Endothelial cell of umbilical vein (primary cell): ENCODE measurements around the gene SNX30. TPM values are rescaled to one million over a fixed set of nuclear protein-coding genes. Genes with fewer than 3 reads are reported as not detected.

Source experiments
- BruUV-seq: library from RNA; stranded (reverse); fragments of 400-500 nt; replicated peaks from 2 replicates; lab custom pipeline; 2021; lab: Mats Ljungman, UMichigan
- CTCF ChIA-PET: fragments of 300-600, 350-600 bp; sonication (Branson Sonifier 250); formaldehyde crosslinking; loops from one replicate; lab custom pipeline; 2021; ENCODE audit warnings: antibody characterized with exemption, inconsistent platforms; lab: Charles Lee
- POLR2A ChIA-PET: fragments of 300-600, 350-600 bp; sonication (Branson Sonifier 250); formaldehyde crosslinking; loops from one replicate; lab custom pipeline; 2021; ENCODE audit warnings: antibody characterized with exemption, inconsistent platforms; lab: Charles Lee
- DNase-seq: peaks from one replicate; pipeline ENCODE4 v3.0.0-alpha.2; 2011; ENCODE audit warnings: low read depth, low spot score
- FAIRE-seq: peaks from 2 replicates; lab custom pipeline; 2011; peaks lifted over from hg19 to GRCh38; lab: Jason Lieb, UNC
- H2AFZ ChIP-seq: 2 replicates; pipeline ENCODE4 v1.6.0; 2012; ENCODE audit warnings: low read depth, low read length, control low read depth, inconsistent platforms
- H3K27ac ChIP-seq: 2 replicates; pipeline ENCODE4 v1.5.1; 2011; ENCODE audit warnings: low read depth, mild to moderate bottlenecking, control low read depth, low read length, moderate library complexity; ENCODE audit not compliant: insufficient read depth
- H3K27me3 ChIP-seq, 2 experiments: 2 replicates each; pipeline versions ENCODE4 v1.6.0 to v1.6.1; 2011; ENCODE audit warnings: low read length in 2 of 2, mixed read lengths in 1 of 2; ENCODE audit not compliant: control insufficient read depth in 2 of 2, insufficient read depth in 2 of 2
- H3K36me3 ChIP-seq, 2 experiments: 2 replicates in 1 of 2; 3 replicates in 1 of 2; pipeline ENCODE4 v1.5.1; 2011; ENCODE audit warnings: low read length in 2 of 2, mild to moderate bottlenecking in 1 of 2, moderate library complexity in 1 of 2; ENCODE audit not compliant: control insufficient read depth in 2 of 2, insufficient read depth in 2 of 2; ENCODE audit errors: extremely low read depth in 1 of 2
- H3K4me1 ChIP-seq: 3 replicates; pipeline ENCODE4 v1.5.1; 2011; ENCODE audit warnings: mild to moderate bottlenecking, low read length; ENCODE audit not compliant: control insufficient read depth, insufficient read depth; ENCODE audit errors: extremely low read depth
- H3K4me2 ChIP-seq: 2 replicates; pipeline ENCODE4 v1.6.1; 2011; ENCODE audit warnings: low read length, control low read depth, mixed read lengths; ENCODE audit not compliant: insufficient read depth
- H3K4me3 ChIP-seq, 3 experiments: fragments of 200-600 bp in 1 of 3; sonication (generic), shearing (Covaris generic) in 1 of 3; replicated peaks in 1 of 3; 2 replicates each; pipeline ENCODE4 v1.5.1; 2011 to 2016; ENCODE audit warnings: control low read depth in 3 of 3, low read length in 3 of 3, mild to moderate bottlenecking in 2 of 3, inconsistent platforms in 1 of 3, low read depth in 1 of 3, moderate library complexity in 1 of 3; ENCODE audit not compliant: insufficient read depth in 1 of 3
- H3K79me2 ChIP-seq: 2 replicates; pipeline ENCODE4 v1.6.0; 2012; ENCODE audit warnings: low read length, inconsistent platforms; ENCODE audit not compliant: control insufficient read depth, insufficient read depth
- H3K9ac ChIP-seq: replicated peaks from 2 replicates; pipeline ENCODE3; 2011; ENCODE audit warnings: low read length, control low read depth; ENCODE audit not compliant: insufficient read depth; ENCODE audit errors: extremely low read depth
- H3K9me1 ChIP-seq: replicated peaks from 3 replicates; pipeline ENCODE4 v1.6.0; 2011; ENCODE audit warnings: mild to moderate bottlenecking, low read length; ENCODE audit not compliant: control insufficient read depth, insufficient read depth; ENCODE audit errors: extremely low read depth
- H3K9me3 ChIP-seq: replicated peaks from 2 replicates; pipeline ENCODE4 v1.5.1; 2012; ENCODE audit warnings: low read length, inconsistent platforms; ENCODE audit not compliant: control insufficient read depth, insufficient read depth
- H4K20me1 ChIP-seq: replicated peaks from 2 replicates; pipeline ENCODE3; 2011; ENCODE audit warnings: mild to moderate bottlenecking, low read length; ENCODE audit not compliant: control insufficient read depth, insufficient read depth; ENCODE audit errors: extremely low read depth
- CTCF ChIP-seq, 2 donors: IDR thresholded peaks; 1 replicate in 1 of 2; 2 replicates in 1 of 2; pipeline ENCODE4 v1.5.1; 2011; ENCODE audit warnings: low read length in 2 of 2, mild to moderate bottlenecking in 2 of 2, moderate library complexity in 2 of 2, control low read depth in 1 of 2, inconsistent platforms in 1 of 2, low read depth in 1 of 2; ENCODE audit not compliant: insufficient read depth in 1 of 2; ENCODE audit errors: extremely low read depth in 1 of 2
- EZH2 ChIP-seq: IDR thresholded peaks from 2 replicates; pipeline ENCODE4 v1.6.1; 2012; ENCODE audit warnings: borderline replicate concordance, low read depth, mild to moderate bottlenecking, moderate library complexity, low read length, inconsistent platforms; ENCODE audit not compliant: severe bottlenecking
- FOS ChIP-seq: IDR thresholded peaks from 2 replicates; pipeline ENCODE4 v1.6.1; 2011; ENCODE audit warnings: mild to moderate bottlenecking, low read length, moderate library complexity, borderline replicate concordance; ENCODE audit not compliant: insufficient read depth
- GATA2 ChIP-seq: IDR thresholded peaks from 2 replicates; pipeline ENCODE4 v1.7.0; 2011; ENCODE audit warnings: low read depth, mild to moderate bottlenecking, moderate library complexity, mixed read lengths, low read length; ENCODE audit not compliant: insufficient read length, insufficient read depth
- JUN ChIP-seq: IDR thresholded peaks from 2 replicates; pipeline ENCODE4 v1.6.1; 2011; ENCODE audit warnings: borderline replicate concordance, low read depth; ENCODE audit not compliant: insufficient read length, insufficient read depth
- MAX ChIP-seq: IDR thresholded peaks from 2 replicates; pipeline ENCODE4 v1.6.1; 2011; ENCODE audit not compliant: insufficient read depth, insufficient read length
- MYC ChIP-seq: IDR thresholded peaks from one replicate; pipeline ENCODE4 v1.6.1; 2011; ENCODE audit warnings: mild to moderate bottlenecking, low read depth, low read length
- POLR2A ChIP-seq: IDR thresholded peaks from 2 replicates; pipeline ENCODE4 v1.6.1; 2012; ENCODE audit warnings: low read depth, mild to moderate bottlenecking, control low read depth, low read length
- POLR2AphosphoS5 ChIP-seq: IDR thresholded peaks from 2 replicates; pipeline ENCODE4 v1.6.1; 2012; ENCODE audit warnings: low read depth, mild to moderate bottlenecking, control low read depth, low read length, moderate library complexity; ENCODE audit not compliant: insufficient read depth
- dilution Hi-C: fragments of 300-500 bp; cut with MboI; formaldehyde crosslinking; loops from one replicate; pipeline ENCODE4 v1.15.0; 2019; ENCODE audit warnings: low sequenced_read_pairs; ENCODE audit not compliant: extremely low pct_ligation_motif_present
- intact Hi-C: fragments of 100-400 bp; cut with micrococcal nuclease; formaldehyde crosslinking; loops from one replicate; pipeline ENCODE4 v1.10.0; 2022
- polyA plus RNA-seq, 4 experiments: library from polyadenylated mRNA; depleted of rRNA in 3 of 4; stranded (reverse) in 3 of 4; unstranded in 1 of 4; fragments of >200 nt; gene quantifications; 2 replicates each; pipeline versions ENCODE4 v1.2.1 to v1.2.3, GENCODE V29; 2011 to 2012; ENCODE audit warnings: missing spikeins in 1 of 4
- total RNA-seq: library from RNA; stranded (reverse); gene quantifications from 2 replicates; pipeline ENCODE4 v1.2.3, GENCODE V29; 2021

SNX30 gene
- total and polyA plus RNA-seq, 2 donors (not counting 3 experiments of a cell fraction or from before 2014, with no cell fraction given) = 2.8 to 6.3 TPM

- Histone ChIP-seq H3K4me1 (no peaks in the 10 kb centered on the region), H3K27me3 (no peaks in the 10 kb centered on the region), H3K9me1 (no peaks in the 10 kb centered on the region), H4K20me1 (no peaks in the 10 kb centered on the region), H3K27ac (no peak overlapping the region), H3K4me2 (no peak overlapping the region), H3K9me3 (no peaks in the 10 kb centered on the region), H3K9ac (no peak overlapping the region), H2AFZ (no peak overlapping the region), H3K79me2 (no peaks in the 10 kb centered on the region), H3K36me3 (no peaks in the 10 kb centered on the region), H3K4me3 (no peak overlapping the region)
- BruUV-seq = no TSS peak
- intact Hi-C loops = no loop called here
- dilution Hi-C loops = no loop called here
- FAIRE-seq (no peak), DNase-seq (no peak)
- no peak for TF ChIP-seq MAX
- TF ChIP-seq JUN = no peak
- no peak for TF ChIP-seq GATA2
- TF ChIP-seq CTCF (IDR thresholded peaks at IDR 0.05; ENCODE audit: extremely low read depth in 1 of 2, insufficient read depth in 1 of 2, low read depth in 1 of 2, low read length in 2 of 2) = no peak
- no peak for TF ChIP-seq POLR2A
- TF ChIP-seq EZH2 = no peak
- no peak for TF ChIP-seq FOS
- no peak for TF ChIP-seq MYC
- no peak for TF ChIP-seq POLR2AphosphoS5
- ChIA-PET POLR2A (no interaction called here), CTCF (no interaction called here)
Observed at GRCh38 chr9:112757940-112758339, 7.4 kb downstream of the SNX30 start.
